K562 (cell line): ENCODE measurements around the gene MAP3K14. TPM values are rescaled to one million over a fixed set of nuclear protein-coding genes. Genes with fewer than 3 reads are reported as not detected.
A peak's percentile ranks its signal among the peaks of the same experiment; 100 is the strongest.

Experiments
- BACH1 ChIP-seq: fragments of 200-800 bp; sonication (Bioruptor generic); IDR thresholded peaks from 2 replicates; pipeline ENCODE4 v1.6.1; 2016; ENCODE audit warnings: missing genetic modification characterization, missing compliant biosample characterization
- CBFA2T2 ChIP-seq: fragments of 450-650 bp; conservative IDR thresholded peaks from 2 replicates; pipeline ENCODE4 v1.6.1; 2017; ENCODE audit warnings: mild to moderate bottlenecking
- CBFB ChIP-seq: sonication (generic); formaldehyde crosslinking; IDR thresholded peaks from 2 replicates; pipeline ENCODE4 v1.4.0; 2020; ENCODE audit warnings: mild to moderate bottlenecking, missing genetic modification reagents
- CBX2 ChIP-seq: fragments of 200-600 bp; sonication (generic); IDR thresholded peaks from one replicate; pipeline ENCODE4 v1.6.1; 2012; ENCODE audit warnings: mild to moderate bottlenecking, low read length, inconsistent platforms; ENCODE audit not compliant: insufficient read depth, poor library complexity, severe bottlenecking
- CREBBP ChIP-seq: IDR thresholded peaks from one replicate; pipeline ENCODE4 v1.6.1; 2012; ENCODE audit warnings: low read depth, mild to moderate bottlenecking, control low read depth, inconsistent platforms, low read length
- ETS2 ChIP-seq: IDR thresholded peaks from 2 replicates; pipeline ENCODE4 v1.6.1; 2016; ENCODE audit warnings: borderline replicate concordance, missing genetic modification characterization, mild to moderate bottlenecking, moderate library complexity, missing compliant biosample characterization; ENCODE audit not compliant: poor library complexity, severe bottlenecking
- HDAC3 ChIP-seq: fragments of 450-650 bp; IDR thresholded peaks from 2 replicates; pipeline ENCODE4 v1.6.1; 2018; ENCODE audit warnings: borderline replicate concordance, mild to moderate bottlenecking, moderate library complexity; ENCODE audit not compliant: partially characterized antibody
- KDM4B ChIP-seq, 2 experiments: fragments of 450-650 bp in 1 of 2; sonication (generic) in 1 of 2; IDR thresholded peaks; 2 replicates each; pipeline ENCODE4 v1.6.1; 2016 to 2017; ENCODE audit warnings: borderline replicate concordance in 2 of 2, antibody characterized with exemption in 1 of 2, low read depth in 1 of 2, mild to moderate bottlenecking in 1 of 2
- MYNN ChIP-seq, 2 experiments: sonication (generic); formaldehyde crosslinking in 1 of 2; IDR thresholded peaks; 2 replicates each; pipeline versions ENCODE4 v1.5.0 to v1.6.1; 2016 to 2020; ENCODE audit warnings: antibody characterized with exemption in 1 of 2, missing genetic modification reagents in 1 of 2
- NUFIP1 ChIP-seq: fragments of 450-650 bp; IDR thresholded peaks from 2 replicates; pipeline ENCODE4 v1.6.1; 2018; ENCODE audit not compliant: partially characterized antibody
- PURB ChIP-seq: sonication (generic); formaldehyde crosslinking; IDR thresholded peaks from 2 replicates; pipeline ENCODE4 v1.9.0; 2021; ENCODE audit warnings: low read depth, mild to moderate bottlenecking, missing genetic modification reagents
- RNF219 ChIP-seq: fragments of 250-450 bp; sonication (Bioruptor Pico); IDR thresholded peaks from 2 replicates; pipeline ENCODE4 v1.5.0; 2022; ENCODE audit warnings: mild to moderate bottlenecking
- SIRT6 ChIP-seq: IDR thresholded peaks from one replicate; pipeline ENCODE4 v1.6.1; 2012; ENCODE audit warnings: low read depth, mild to moderate bottlenecking, control low read depth, inconsistent platforms, low read length, moderate library complexity
- SMARCA5 ChIP-seq: fragments of 450-650 bp; IDR thresholded peaks from 2 replicates; pipeline ENCODE4 v1.6.1; 2016
- SOX6 ChIP-seq: fragments of 450-650 bp; IDR thresholded peaks from 2 replicates; pipeline ENCODE4 v1.6.1; 2014; ENCODE audit warnings: mild to moderate bottlenecking
- SPI1 ChIP-seq: IDR thresholded peaks from 2 replicates; pipeline ENCODE4 v1.6.1; 2011; ENCODE audit warnings: low read depth, low read length, control low read depth, borderline replicate concordance
- SREBF1 ChIP-seq: fragments of 150-350 bp; IDR thresholded peaks from 2 replicates; pipeline ENCODE4 v1.6.1; 2014; ENCODE audit warnings: antibody characterized with exemption, low read depth, low read length, borderline replicate concordance
- SUPT5H ChIP-seq: fragments of 450-650 bp; IDR thresholded peaks from 2 replicates; pipeline ENCODE4 v1.6.1; 2016
- TEAD1 ChIP-seq, 2 experiments: fragments of 450-650 bp in 1 of 2; sonication (generic) in 1 of 2; formaldehyde crosslinking; IDR thresholded peaks; 2 replicates each; pipeline versions ENCODE4 v1.4.0 to v1.8.0; 2020 to 2022; ENCODE audit warnings: mild to moderate bottlenecking in 2 of 2, missing genetic modification reagents in 1 of 2
- TFE3 ChIP-seq: fragments of 450-650 bp; formaldehyde crosslinking; IDR thresholded peaks from 2 replicates; pipeline ENCODE4 v1.4.0; 2020; ENCODE audit warnings: mild to moderate bottlenecking, mixed read lengths
- YBX1 ChIP-seq: fragments of 450-650 bp; IDR thresholded peaks from 2 replicates; pipeline ENCODE4 v1.7.1; 2016; ENCODE audit warnings: mild to moderate bottlenecking
- ZNF347 ChIP-seq: fragments of 450-650 bp; formaldehyde crosslinking; IDR thresholded peaks from 2 replicates; pipeline ENCODE4 v1.4.0; 2020; ENCODE audit warnings: low read depth, mild to moderate bottlenecking, moderate library complexity
- ZNF75A ChIP-seq: fragments of 450-650 bp; formaldehyde crosslinking; IDR thresholded peaks from 2 replicates; pipeline ENCODE4 v1.4.0; 2020; ENCODE audit warnings: mild to moderate bottlenecking
- polyA plus RNA-seq, 8 experiments: library from polyadenylated mRNA; depleted of rRNA in 4 of 8; stranded (reverse) in 5 of 8; unstranded in 3 of 8; fragments of >200 nt; fragmentation: Nextera tagmentation in 2 of 8; fragmentation: Illumina TruSeq in 1 of 8; extraction: Ambion mirVana in 2 of 8; extraction: Trizol in 1 of 8; gene quantifications; 2 replicates each; pipeline versions ENCODE4 v1.2.1 to v1.2.3, GENCODE V29; 2011 to 2014; ENCODE audit warnings: inconsistent platforms in 1 of 8, missing spikeins in 1 of 8
- total RNA-seq, 7 experiments: library from RNA; depleted of rRNA in 6 of 7; stranded (reverse); fragments of >200 nt in 6 of 7; fragmentation: Illumina TruSeq in 2 of 7; extraction: Trizol in 2 of 7; gene quantifications; 2 replicates each; pipeline versions ENCODE4 v1.2.1 to v1.2.3, GENCODE V29; 2011 to 2021; ENCODE audit warnings: low replicate concordance in 1 of 7
- TF ChIP-seq, protein P1 (sequence below), 2 experiments: IDR thresholded peaks; 2 replicates each; pipeline ENCODE4 v1.6.1; 2012; ENCODE audit warnings: improper control_type of control experiment in 2 of 2, low read depth in 2 of 2, low read length in 2 of 2, borderline replicate concordance in 1 of 2

MAP3K14 gene
- total and polyA plus RNA-seq, 9 of the 15 experiments (the other 6 are each of a cell fraction or from before 2014, with no cell fraction given), result 0.45 to 8.7 (median 3.2) TPM

GRCh38 chr17:45345554-45346215 is 28.9 kb upstream of the MAP3K14 start (continued):
- TF ChIP-seq, protein P1, sequence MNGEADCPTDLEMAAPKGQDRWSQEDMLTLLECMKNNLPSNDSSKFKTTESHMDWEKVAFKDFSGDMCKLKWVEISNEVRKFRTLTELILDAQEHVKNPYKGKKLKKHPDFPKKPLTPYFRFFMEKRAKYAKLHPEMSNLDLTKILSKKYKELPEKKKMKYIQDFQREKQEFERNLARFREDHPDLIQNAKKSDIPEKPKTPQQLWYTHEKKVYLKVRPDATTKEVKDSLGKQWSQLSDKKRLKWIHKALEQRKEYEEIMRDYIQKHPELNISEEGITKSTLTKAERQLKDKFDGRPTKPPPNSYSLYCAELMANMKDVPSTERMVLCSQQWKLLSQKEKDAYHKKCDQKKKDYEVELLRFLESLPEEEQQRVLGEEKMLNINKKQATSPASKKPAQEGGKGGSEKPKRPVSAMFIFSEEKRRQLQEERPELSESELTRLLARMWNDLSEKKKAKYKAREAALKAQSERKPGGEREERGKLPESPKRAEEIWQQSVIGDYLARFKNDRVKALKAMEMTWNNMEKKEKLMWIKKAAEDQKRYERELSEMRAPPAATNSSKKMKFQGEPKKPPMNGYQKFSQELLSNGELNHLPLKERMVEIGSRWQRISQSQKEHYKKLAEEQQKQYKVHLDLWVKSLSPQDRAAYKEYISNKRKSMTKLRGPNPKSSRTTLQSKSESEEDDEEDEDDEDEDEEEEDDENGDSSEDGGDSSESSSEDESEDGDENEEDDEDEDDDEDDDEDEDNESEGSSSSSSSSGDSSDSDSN (IDR thresholded peaks at IDR 0.05; ENCODE audit: borderline replicate concordance in 1 of 2, low read depth in 2 of 2, low read length in 2 of 2), result no peak
- peak in 1 of 2 experiments; percentile 94; a peak in 2 of 4 replicates for TF ChIP-seq TEAD1 (CRISPR knock-in tag; IDR thresholded peaks at IDR 0.05)
- no peak for TF ChIP-seq RNF219 (CRISPR knock-in tag)
- TF ChIP-seq KDM4B (IDR thresholded peaks at IDR 0.05; ENCODE audit: borderline replicate concordance in 2 of 2, low read depth in 1 of 2), result no peak
- peak; percentile 97 for TF ChIP-seq SPI1
- TF ChIP-seq PURB (CRISPR knock-in tag), result no peak
- peak; percentile 70; the same call in 1 of the 2 replicates for TF ChIP-seq BACH1 (tag)
- peak; percentile 86 for TF ChIP-seq MYNN (IDR thresholded peaks at IDR 0.05)
- no peak for TF ChIP-seq MYNN (CRISPR knock-in tag; IDR thresholded peaks at IDR 0.05)
- no peak for TF ChIP-seq CREBBP
- TF ChIP-seq SREBF1, result no peak
- TF ChIP-seq CBFA2T2, result peak; percentile 95
- TF ChIP-seq NUFIP1, result peak; percentile 70
- no peak for TF ChIP-seq CBFB (CRISPR knock-in tag)
- no peak for TF ChIP-seq SUPT5H
- no peak for TF ChIP-seq CBX2
- no peak for TF ChIP-seq YBX1
- no peak for TF ChIP-seq SIRT6
- TF ChIP-seq HDAC3, result peak; percentile 98
- no peak for TF ChIP-seq ETS2
- no peak for TF ChIP-seq ZNF75A
- TF ChIP-seq SMARCA5, result no peak
- no peak for TF ChIP-seq ZNF347 (CRISPR knock-in tag)
- peak; percentile 98 for TF ChIP-seq SOX6
- no peak for TF ChIP-seq TFE3 (CRISPR knock-in tag)
